Thymus (tissue), 11 donors: ENCODE measurements around the gene ZNF641. TPM values are rescaled to one million over a fixed set of nuclear protein-coding genes. Genes with fewer than 3 reads are reported as not detected.
A peak's percentile ranks its signal among the peaks of the same experiment; 100 is the strongest.

Source experiments
- DNase-seq, 9 donors: peaks; one replicate each; pipeline ENCODE4 v3.0.0-alpha.2; 2013; ENCODE audit warnings: low spot score in 9 of 9, low read depth in 6 of 9, missing footprints in 1 of 9
- H3K27ac ChIP-seq, 2 donors: one replicate each; pipeline ENCODE4 v1.5.1; 2013; ENCODE audit warnings: control low read depth in 1 of 2, low read depth in 1 of 2, low read length in 1 of 2, mild to moderate bottlenecking in 1 of 2, moderate library complexity in 1 of 2
- H3K27me3 ChIP-seq, 2 donors: one replicate each; pipeline ENCODE4 v1.5.1; 2013; ENCODE audit warnings: low read length in 1 of 2; ENCODE audit not compliant: control insufficient read depth in 2 of 2, insufficient read depth in 1 of 2
- H3K36me3 ChIP-seq, 2 donors: one replicate each; pipeline ENCODE4 v1.5.1; 2013; ENCODE audit warnings: low read length in 1 of 2, mild to moderate bottlenecking in 1 of 2, moderate library complexity in 1 of 2; ENCODE audit not compliant: control insufficient read depth in 2 of 2, insufficient read depth in 2 of 2
- H3K4me1 ChIP-seq, 2 donors: one replicate each; pipeline ENCODE4 v1.5.1; 2013; ENCODE audit warnings: low read length in 2 of 2; ENCODE audit not compliant: control insufficient read depth in 2 of 2, insufficient read depth in 2 of 2
- H3K4me3 ChIP-seq, 2 donors: one replicate each; pipeline ENCODE4 v1.5.1; 2013; ENCODE audit warnings: low read length in 2 of 2, control low read depth in 1 of 2, mild to moderate bottlenecking in 1 of 2
- H3K9me3 ChIP-seq, 2 donors: one replicate each; pipeline ENCODE4 v1.5.1; 2013; ENCODE audit warnings: low read length in 1 of 2, mild to moderate bottlenecking in 1 of 2; ENCODE audit not compliant: control insufficient read depth in 2 of 2, insufficient read depth in 1 of 2
- WGBS: extraction: QIAGEN DNeasy Blood & Tissue Kit; methylation state at CpG from one replicate; pipeline ENCODE4 v1.1.7; 2013; 5-methylcytosine and 5-hydroxymethylcytosine counted together
- polyA plus RNA-seq: library from polyadenylated mRNA; stranded (reverse); fragments of 200-250 nt; gene quantifications from one replicate; pipeline ENCODE4 v1.2.3, GENCODE V29; 2013
- total RNA-seq: library from RNA; stranded (reverse); fragments of 120-200 nt; gene quantifications from one replicate; pipeline ENCODE4 v1.2.4, GENCODE V29; 2013
- donor health status: healthy.

The ZNF641 gene
- total and polyA plus RNA-seq, 2 donors = 8.1 to 23.0 TPM

GRCh38 chr12:48316491-48316890 lies 34.2 kb downstream of the ZNF641 start:
- WGBS = 94% methylated on average over 2 of the region's 2 CpGs
- Histone ChIP-seq H3K27me3 (no peaks in the 10 kb centered on the region), H3K4me1 (no peaks in the 10 kb centered on the region), H3K4me3 (no peak overlapping the region), H3K9me3 (no peaks in the 10 kb centered on the region), H3K36me3 (no peaks in the 10 kb centered on the region), H3K27ac (no peak overlapping the region)
- DNase-seq = no peak

DNA sequence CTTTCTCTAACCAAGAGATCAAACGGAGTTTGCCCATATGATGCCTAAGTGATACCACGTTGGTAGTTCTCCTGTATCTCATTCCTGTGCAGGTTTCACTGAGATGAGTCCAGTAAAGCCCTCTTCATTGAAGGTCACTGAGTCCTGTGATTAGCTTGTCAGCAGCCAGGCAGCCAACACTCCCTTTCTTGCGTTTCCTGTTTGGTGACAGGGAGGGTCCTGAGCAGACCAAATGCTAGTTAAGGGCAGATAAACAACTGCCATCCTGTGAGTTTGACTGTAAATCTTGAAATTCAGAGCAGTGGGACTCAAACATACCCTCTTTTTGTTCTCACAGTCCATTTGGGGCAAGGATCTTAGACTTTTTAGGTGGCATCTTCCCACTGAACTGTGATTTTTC lies 39.4 kb downstream of the ZNF641 start:
- H3K36me3 ChIP-seq = no peaks in the 10 kb centered on the region
- H3K9me3 ChIP-seq = no peaks in the 10 kb centered on the region
- no peak overlapping the region for H3K4me3 ChIP-seq
- no peaks in the 10 kb centered on the region for H3K4me1 ChIP-seq
- DNase-seq = no peak
- H3K27ac ChIP-seq = no peak overlapping the region
- no peaks in the 10 kb centered on the region for H3K27me3 ChIP-seq
- 72% methylated on average over 3 of the region's 3 CpGs for WGBS

GRCh38 chr12:48307269-48307668 lies 43.5 kb downstream of the ZNF641 start:
- Histone ChIP-seq H3K4me1 (no peaks in the 10 kb centered on the region), H3K27ac (no peak overlapping the region), H3K4me3 (no peak overlapping the region), H3K27me3 (no peaks in the 10 kb centered on the region), H3K9me3 (no peaks in the 10 kb centered on the region), H3K36me3 (no peaks in the 10 kb centered on the region)
- 97% methylated on average over 13 of the region's 13 CpGs for WGBS
- DNase-seq = no peak

DNA sequence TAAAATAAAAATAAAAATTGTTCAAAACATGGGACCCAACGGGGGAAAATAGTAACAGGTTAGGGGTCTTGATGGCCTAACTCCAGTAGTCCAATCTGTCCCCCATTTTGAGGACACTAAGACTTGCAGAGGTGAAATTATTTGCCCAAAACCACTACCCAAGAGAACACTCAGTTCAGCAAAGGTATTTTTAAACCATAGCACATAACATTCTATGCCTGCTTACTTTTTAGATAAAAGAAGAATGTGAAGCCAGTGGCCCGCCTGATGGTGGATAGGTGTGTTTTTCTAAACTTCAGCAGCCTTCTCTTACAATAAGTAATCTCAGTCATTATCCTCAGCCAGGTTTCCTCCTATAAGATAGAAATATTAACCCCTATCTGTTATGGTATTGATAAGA lies 45.5 kb downstream of the ZNF641 start:
- no peaks in the 10 kb centered on the region for H3K4me1 ChIP-seq
- H3K36me3 ChIP-seq = no peaks in the 10 kb centered on the region
- no peaks in the 10 kb centered on the region for H3K9me3 ChIP-seq
- H3K27ac ChIP-seq = no peak overlapping the region
- no peak overlapping the region for H3K4me3 ChIP-seq
- H3K27me3 ChIP-seq = no peaks in the 10 kb centered on the region
- WGBS = 97% methylated on average over 2 of the region's 2 CpGs
- no peak for DNase-seq

DNA sequence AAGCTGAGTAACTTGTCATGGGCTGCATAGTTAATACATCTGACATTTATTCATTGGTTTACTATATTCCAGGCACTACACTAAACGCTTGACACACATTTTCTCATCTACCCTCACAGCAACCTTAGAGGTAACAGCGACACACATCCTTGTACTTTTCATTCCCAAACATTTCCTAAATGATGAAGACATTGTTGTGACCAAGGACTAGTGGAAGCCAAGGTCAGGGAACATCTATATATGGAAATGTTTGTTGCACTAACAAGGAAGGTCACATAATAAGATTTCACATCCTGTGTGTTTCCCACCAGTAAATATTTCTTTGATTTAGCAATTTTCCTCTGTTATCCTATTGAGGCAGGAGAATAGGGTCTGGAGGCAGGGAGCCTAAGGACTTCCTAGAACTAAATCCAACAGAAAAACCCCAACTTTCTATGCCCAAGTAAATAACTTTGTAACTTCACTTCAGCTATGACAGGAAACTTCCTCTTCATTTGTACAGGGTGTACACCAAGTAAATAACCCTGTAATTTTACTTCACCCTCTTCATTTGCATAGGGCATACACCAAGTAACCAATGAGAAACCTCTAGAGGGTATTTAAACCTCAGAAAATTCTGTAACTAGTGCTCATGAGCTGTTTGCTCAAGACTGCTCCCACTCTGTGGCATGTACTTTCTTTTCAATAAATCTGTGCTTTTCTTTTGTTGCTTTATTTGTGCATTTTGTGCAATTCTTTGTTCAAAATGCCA lies 48.4 kb downstream of the ZNF641 start:
- H3K27ac ChIP-seq = no peak overlapping the region

GRCh38 chr12:48300774-48301173 lies 49.9 kb downstream of the ZNF641 start:
- peaks cover 0 to 15% of the 10 kb centered on the region in 2 donors for H3K27me3 ChIP-seq
- DNase-seq = no peak
- no peaks in the 10 kb centered on the region for H3K9me3 ChIP-seq
- H3K36me3 ChIP-seq = no peaks in the 10 kb centered on the region
- 97% methylated on average over 1 of the region's 1 CpG for WGBS
- H3K4me3 ChIP-seq = no peak overlapping the region
- no peak overlapping the region for H3K27ac ChIP-seq
- peaks cover 0 to 6% of the 10 kb centered on the region in 2 donors for H3K4me1 ChIP-seq

More for the DNA sequence above, 48.4 kb downstream of the ZNF641 start:
- Histone ChIP-seq H3K27me3 (peaks cover 0 to 3% of the 10 kb centered on the region in 2 donors), H3K4me1 (no peaks in the 10 kb centered on the region), H3K36me3 (no peaks in the 10 kb centered on the region), H3K9me3 (no peaks in the 10 kb centered on the region), H3K4me3 (no peak overlapping the region)
- DNase-seq = no peak
- 96% methylated on average over 2 of the region's 2 CpGs for WGBS

DNA sequence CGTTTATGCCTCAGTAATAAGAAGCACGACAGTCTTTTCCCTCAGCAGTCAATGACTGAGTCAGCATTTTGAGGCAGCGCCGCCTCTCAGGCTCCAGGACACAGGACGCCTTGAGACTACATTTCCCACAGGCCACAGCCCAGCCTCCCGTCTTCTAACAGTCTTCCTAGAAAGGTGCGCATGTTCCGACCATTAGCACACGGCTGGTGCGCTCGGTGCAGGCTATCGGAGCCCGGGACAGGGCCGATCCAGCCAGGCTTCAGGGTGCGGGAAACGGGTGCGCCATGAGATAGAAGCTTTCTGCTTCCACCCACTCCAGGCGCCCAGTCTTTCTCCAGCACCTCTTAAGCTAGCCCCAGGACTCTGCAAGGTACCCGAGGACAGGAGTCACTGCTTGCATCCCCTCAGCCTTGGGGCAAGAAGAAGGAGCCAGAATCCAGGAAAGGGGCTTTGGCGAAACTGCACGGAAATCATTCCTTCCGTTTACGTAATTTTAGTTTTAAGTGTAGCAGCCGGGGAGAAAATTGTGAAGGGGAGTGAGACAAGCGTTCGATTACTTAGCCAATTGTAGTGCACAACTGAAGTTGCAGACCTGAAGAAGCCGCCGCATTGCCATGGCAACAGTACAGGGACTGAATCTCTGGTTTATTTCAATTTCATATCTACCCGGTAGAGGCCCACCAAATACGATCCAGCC lies 54.0 kb downstream of the ZNF641 start:
- Histone ChIP-seq H3K27me3 (peaks cover 0 to 15% of the 10 kb centered on the region in 2 donors), H3K4me1 (peaks cover 0 to 6% of the 10 kb centered on the region in 2 donors), H3K9me3 (no peaks in the 10 kb centered on the region), H3K27ac (no peak overlapping the region), H3K4me3 (peak overlapping the region; percentile 9 to 43), H3K36me3 (no peaks in the 10 kb centered on the region)
- DNase-seq = peak in 6 of 9 donors; percentile 11 to 58 (median 20)
- WGBS = 11% methylated on average over 30 of the region's 30 CpGs

DNA sequence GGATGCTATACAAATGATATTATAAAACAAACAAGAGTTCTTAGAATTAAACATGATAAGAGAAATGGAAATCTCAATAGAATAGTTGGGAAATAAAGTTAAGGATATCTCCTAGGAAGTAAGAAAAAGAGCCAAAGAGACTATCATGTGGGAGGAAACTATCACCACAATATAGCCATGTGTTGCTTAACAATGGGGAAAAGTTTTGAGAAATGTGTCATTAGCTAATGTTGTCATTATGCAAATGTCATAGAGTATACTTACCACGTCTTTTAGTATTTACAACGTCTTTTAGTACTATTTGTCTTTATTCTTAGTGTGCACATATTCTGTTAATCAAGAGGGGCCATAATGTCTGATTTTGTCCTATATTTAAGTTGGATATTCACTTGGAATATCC lies 58.7 kb downstream of the ZNF641 start:
- Histone ChIP-seq H3K27ac (no peak overlapping the region), H3K36me3 (no peaks in the 10 kb centered on the region), H3K4me3 (no peak overlapping the region), H3K9me3 (no peaks in the 10 kb centered on the region), H3K27me3 (peaks cover 0 to 9% of the 10 kb centered on the region in 2 donors), H3K4me1 (peaks cover 0 to 6% of the 10 kb centered on the region in 2 donors)
- 90% methylated on average over 2 of the region's 2 CpGs for WGBS
- no peak for DNase-seq

GRCh38 chr12:48291511-48291910 lies 59.2 kb downstream of the ZNF641 start:
- H3K9me3 ChIP-seq = no peaks in the 10 kb centered on the region
- no peak for DNase-seq
- H3K4me1 ChIP-seq = peaks cover 0 to 3% of the 10 kb centered on the region in 2 donors
- no peak overlapping the region for H3K27ac ChIP-seq
- WGBS = 98% methylated on average over 2 of the region's 2 CpGs
- no peaks in the 10 kb centered on the region for H3K36me3 ChIP-seq
- H3K27me3 ChIP-seq = peaks cover 0 to 4% of the 10 kb centered on the region in 2 donors
- no peak overlapping the region for H3K4me3 ChIP-seq
